Neuronal stem cell (in vitro differentiated cells): ENCODE data around the gene TMEM127. TPM values are rescaled to one million over a fixed set of nuclear protein-coding genes. Genes with fewer than 3 reads are reported as not detected.

ENCODE experiments used
- DNase-seq: peaks from one replicate; pipeline ENCODE4 v3.0.0-alpha.2; 2013; ENCODE audit warnings: low spot score
- H2AFZ ChIP-seq: one replicate; pipeline ENCODE4 v1.6.1; 2013; ENCODE audit warnings: mild to moderate bottlenecking, low read length, inconsistent platforms
- H2AK5ac ChIP-seq: 2 replicates; pipeline ENCODE4 v1.6.1; 2013; ENCODE audit warnings: low read depth, mild to moderate bottlenecking, inconsistent platforms, low read length, moderate library complexity, mixed read lengths
- H2BK120ac ChIP-seq: 2 replicates; pipeline ENCODE4 v1.6.1; 2013; ENCODE audit warnings: low read depth, mild to moderate bottlenecking, inconsistent platforms, low read length, moderate library complexity, mixed read lengths
- H2BK12ac ChIP-seq: one replicate; pipeline ENCODE4 v1.6.1; 2013; ENCODE audit warnings: low read length, inconsistent platforms
- H2BK15ac ChIP-seq: 2 replicates; pipeline ENCODE4 v1.6.1; 2013; ENCODE audit warnings: mild to moderate bottlenecking, low read length, inconsistent platforms, mixed read lengths
- H2BK5ac ChIP-seq: one replicate; pipeline ENCODE4 v1.6.1; 2013; ENCODE audit warnings: inconsistent platforms, mild to moderate bottlenecking, low read length, moderate library complexity
- H3K14ac ChIP-seq: one replicate; pipeline ENCODE4 v1.6.1; 2013; ENCODE audit warnings: low read length, inconsistent platforms
- H3K18ac ChIP-seq: 2 replicates; pipeline ENCODE4 v1.6.1; 2013; ENCODE audit warnings: low read length, inconsistent platforms
- H3K23ac ChIP-seq: 2 replicates; pipeline ENCODE4 v1.6.1; 2013; ENCODE audit warnings: low read depth, mild to moderate bottlenecking, mixed read lengths, low read length, inconsistent platforms; ENCODE audit not compliant: poor library complexity
- H3K27ac ChIP-seq: replicated peaks from 3 replicates; pipeline ENCODE4 v1.5.1; 2013; ENCODE audit warnings: low read length, inconsistent platforms
- H3K27me3 ChIP-seq, 3 experiments: 2 replicates each; pipeline ENCODE4 v1.6.1; 2013; ENCODE audit warnings: low read length in 3 of 3, mild to moderate bottlenecking in 2 of 3, inconsistent platforms in 1 of 3, low read depth in 1 of 3, mixed read lengths in 1 of 3, moderate library complexity in 1 of 3; ENCODE audit not compliant: control insufficient read depth in 3 of 3, insufficient read depth in 3 of 3
- H3K36me3 ChIP-seq, 2 donors: replicated peaks in 1 of 2; 2 replicates each; pipeline ENCODE4 v1.6.1; 2013; ENCODE audit warnings: low read length in 2 of 2; ENCODE audit not compliant: control insufficient read depth in 2 of 2, insufficient read depth in 2 of 2
- H3K4ac ChIP-seq: 2 replicates; pipeline ENCODE4 v1.6.1; 2013; ENCODE audit warnings: inconsistent platforms, mild to moderate bottlenecking, low read length, moderate library complexity
- H3K4me1 ChIP-seq, 2 donors: 1 replicate in 1 of 2; 2 replicates in 1 of 2; pipeline ENCODE4 v1.6.1; 2013; ENCODE audit warnings: low read length in 2 of 2, low read depth in 1 of 2; ENCODE audit not compliant: control insufficient read depth in 2 of 2, insufficient read depth in 1 of 2
- H3K4me2 ChIP-seq: one replicate; pipeline ENCODE4 v1.6.1; 2013; ENCODE audit warnings: mild to moderate bottlenecking, low read length, inconsistent platforms; ENCODE audit not compliant: insufficient read depth, poor library complexity, severe bottlenecking
- H3K4me3 ChIP-seq, 2 donors: 2 replicates each; pipeline ENCODE4 v1.5.1; 2013; ENCODE audit warnings: low read length in 2 of 2, mild to moderate bottlenecking in 2 of 2, inconsistent platforms in 1 of 2, moderate library complexity in 1 of 2
- H3K79me1 ChIP-seq: one replicate; pipeline ENCODE4 v1.6.1; 2013; ENCODE audit warnings: low read depth, mild to moderate bottlenecking, inconsistent platforms, low read length, moderate library complexity
- H3K9ac ChIP-seq: one replicate; pipeline ENCODE4 v1.6.1; 2013; ENCODE audit warnings: mild to moderate bottlenecking, low read depth, low read length, inconsistent platforms; ENCODE audit not compliant: poor library complexity
- H3K9me3 ChIP-seq, 2 donors: replicated peaks in 1 of 2; 2 replicates each; pipeline versions ENCODE3 to v1.6.1; 2013; ENCODE audit warnings: low read length in 2 of 2, mild to moderate bottlenecking in 2 of 2, inconsistent platforms in 1 of 2, low read depth in 1 of 2, mixed read lengths in 1 of 2, moderate library complexity in 1 of 2; ENCODE audit not compliant: control insufficient read depth in 2 of 2, insufficient read depth in 1 of 2
- H4K8ac ChIP-seq: one replicate; pipeline ENCODE4 v1.6.1; 2013; ENCODE audit warnings: low read depth, mild to moderate bottlenecking, inconsistent platforms, low read length, moderate library complexity
- H4K91ac ChIP-seq: one replicate; pipeline ENCODE4 v1.6.1; 2013; ENCODE audit warnings: low read length, low read depth, mild to moderate bottlenecking, inconsistent platforms; ENCODE audit not compliant: poor library complexity
- WGBS, 2 donors: extraction: QIAGEN DNeasy Blood & Tissue Kit; methylation state at CpG; one replicate each; pipeline ENCODE4 v1.1.7; 2013; ENCODE audit warnings: missing lambda C conversion rate in 2 of 2, mixed read lengths in 1 of 2; ENCODE audit not compliant: insufficient read length in 2 of 2, insufficient replicate concordance in 1 of 2; ENCODE audit errors: extremely low coverage in 2 of 2; 5-methylcytosine and 5-hydroxymethylcytosine counted together
- polyA plus RNA-seq, 2 experiments: library from polyadenylated mRNA; stranded (reverse); fragments of 200-250 nt; gene quantifications; one replicate each; pipeline ENCODE4 v1.2.3, GENCODE V29; 2013

TMEM127 gene
- polyA plus RNA-seq (2013, experiment 1 of 2), result 17.8 TPM
- polyA plus RNA-seq (2013, experiment 2 of 2), result 17.4 TPM

- H2BK12ac ChIP-seq, result no peak within 1 kb of the TSS
- H3K4me1 ChIP-seq, result peaks cover 5 to 18% of the 10 kb centered on the region in 2 donors
- peak within 1 kb of the TSS; percentile 94 for H3K18ac ChIP-seq
- H2BK15ac ChIP-seq, result peak within 1 kb of the TSS; percentile 33
- no peaks in the 10 kb centered on the region for H3K27me3 ChIP-seq
- DNase-seq, result peak; percentile 97
- peak within 1 kb of the TSS; percentile 88 for H2AK5ac ChIP-seq
- no peak within 1 kb of the TSS for H2BK5ac ChIP-seq
- WGBS, 2 donors, result no CpG with 5 or more reads among the region's 81 CpGs
- peak within 1 kb of the TSS; percentile 97 for H3K4me2 ChIP-seq
- no peak within 1 kb of the TSS for H3K14ac ChIP-seq
- H3K9me3 ChIP-seq, result no peaks in the 10 kb centered on the region
- peak within 1 kb of the TSS; percentile 17 for H3K4ac ChIP-seq
- H4K8ac ChIP-seq, result no peak within 1 kb of the TSS
- H3K36me3 ChIP-seq, result peaks cover 19 to 54% of the 10 kb centered on the region in 2 donors
- H3K79me1 ChIP-seq, result peaks cover 8% of the 10 kb centered on the region
- H3K27ac ChIP-seq, result peak within 1 kb of the TSS; percentile 53
- H2AFZ ChIP-seq, result peak within 1 kb of the TSS; percentile 99
- H3K23ac ChIP-seq, result peak within 1 kb of the TSS; percentile 98
- peak within 1 kb of the TSS; percentile 94 to 96 for H3K4me3 ChIP-seq
- H2BK120ac ChIP-seq, result no peak within 1 kb of the TSS
- peak within 1 kb of the TSS; percentile 98 for H3K9ac ChIP-seq
- H4K91ac ChIP-seq, result no peak within 1 kb of the TSS
These were observed at the start of gene TMEM127, which contains the start of gene CIAO1 for GRCh38 chr2:96265840-96266679. TSS of gene TMEM127 (minus strand) at chr2:96265997. CDS start at chr2:96265381, 616 bp downstream. TSS of gene CIAO1 (plus strand) at chr2:96266225. CDS start at chr2:96266351, 126 bp downstream.

- Histone ChIP-seq H3K18ac (no peak overlapping the region), H2AFZ (peak overlapping the region; percentile 80), H2BK12ac (no peak overlapping the region), H3K4me1 (peaks cover 4 to 13% of the 10 kb centered on the region in 2 donors), H2BK120ac (no peak overlapping the region), H3K79me1 (no peaks in the 10 kb centered on the region), H3K36me3 (no peaks in the 10 kb centered on the region), H3K4ac (no peak overlapping the region), H2BK15ac (no peak overlapping the region), H4K8ac (no peak overlapping the region), H2AK5ac (no peak overlapping the region), H3K9ac (no peak overlapping the region), H3K27ac (no peak overlapping the region), H3K4me2 (no peak overlapping the region), H3K27me3 (no peaks in the 10 kb centered on the region), H3K9me3 (peaks cover 0 to 2% of the 10 kb centered on the region in 2 donors), H2BK5ac (no peak overlapping the region), H3K23ac (no peak overlapping the region), H3K14ac (no peak overlapping the region), H4K91ac (no peak overlapping the region), H3K4me3 (no peak overlapping the region)
- no peak for DNase-seq
- WGBS, 2 donors, result no CpG with 5 or more reads among the region's 3 CpGs
These were observed 49.2 kb upstream of the TMEM127 start for GRCh38 chr2:96315005-96315399.

GRCh38 chr2:96308248-96308647, 42.5 kb upstream of the TMEM127 start:
- Histone ChIP-seq H3K9me3 (no peaks in the 10 kb centered on the region), H3K4me3 (no peak overlapping the region), H3K27me3 (no peaks in the 10 kb centered on the region), H2BK12ac (no peak overlapping the region), H2BK120ac (no peak overlapping the region), H4K8ac (no peak overlapping the region), H3K18ac (no peak overlapping the region), H3K4me2 (no peak overlapping the region), H2BK5ac (no peak overlapping the region), H4K91ac (no peak overlapping the region), H3K9ac (no peak overlapping the region), H3K4ac (no peak overlapping the region), H3K4me1 (peaks cover 5 to 12% of the 10 kb centered on the region in 2 donors), H3K23ac (no peak overlapping the region), H2AFZ (no peak overlapping the region), H3K14ac (no peak overlapping the region), H3K36me3 (peaks cover 2 to 14% of the 10 kb centered on the region in 2 donors), H2BK15ac (no peak overlapping the region), H3K79me1 (peaks cover 2% of the 10 kb centered on the region), H3K27ac (no peak overlapping the region), H2AK5ac (no peak overlapping the region)
- no CpG with 5 or more reads among the region's 5 CpGs for WGBS, 2 donors
- DNase-seq, result no peak

GRCh38 chr2:96306370-96306769, 40.6 kb upstream of the TMEM127 start:
- Histone ChIP-seq H4K8ac (no peak overlapping the region), H2AK5ac (no peak overlapping the region), H3K18ac (no peak overlapping the region), H3K9ac (peak overlapping the region; percentile 37), H3K4me2 (peak overlapping the region; percentile 83), H3K9me3 (no peaks in the 10 kb centered on the region), H3K4me1 (peaks cover 5 to 12% of the 10 kb centered on the region in 2 donors), H3K27ac (no peak overlapping the region), H2BK15ac (no peak overlapping the region), H3K27me3 (no peaks in the 10 kb centered on the region), H4K91ac (no peak overlapping the region), H3K36me3 (peaks cover 21 to 32% of the 10 kb centered on the region in 2 donors), H3K4me3 (peak overlapping the region; percentile 77 to 93), H3K4ac (no peak overlapping the region), H3K23ac (no peak overlapping the region), H3K14ac (no peak overlapping the region), H2AFZ (peak overlapping the region; percentile 88), H2BK12ac (no peak overlapping the region), H2BK5ac (no peak overlapping the region), H2BK120ac (no peak overlapping the region), H3K79me1 (peaks cover 2% of the 10 kb centered on the region)
- no CpG with 5 or more reads among the region's 3 CpGs for WGBS, 2 donors
- no peak for DNase-seq
